H9 (cell line): ENCODE results near the gene SMARCAL1. TPM values are rescaled to one million over a fixed set of nuclear protein-coding genes. Genes with fewer than 3 reads are reported as not detected.
"Not testable (repeated sequence)": the region's sequence is repeated elsewhere in the genome, so short reads cannot be mapped to it uniquely, and the experiment has no call there.

Experiments used
- DNase-seq: peaks from one replicate; pipeline ENCODE4 v3.0.0-alpha.2; 2017
- H2AFZ ChIP-seq: one replicate; pipeline ENCODE4 v1.6.1; 2013; ENCODE audit warnings: mild to moderate bottlenecking, low read length, control low read depth, moderate library complexity
- H2AK5ac ChIP-seq: 2 replicates; pipeline ENCODE4 v1.6.1; 2013; ENCODE audit warnings: low read length, control low read depth, mixed read lengths; ENCODE audit not compliant: insufficient read length
- H2BK120ac ChIP-seq: one replicate; pipeline ENCODE4 v1.6.1; 2013; ENCODE audit warnings: low read depth, mild to moderate bottlenecking, low read length, control low read depth, inconsistent platforms; ENCODE audit not compliant: poor library complexity, severe bottlenecking
- H2BK12ac ChIP-seq: 2 replicates; pipeline ENCODE4 v1.6.1; 2013; ENCODE audit warnings: low read length, control low read depth, mixed read lengths, low read depth; ENCODE audit not compliant: insufficient read length
- H2BK15ac ChIP-seq: 2 replicates; pipeline ENCODE4 v1.6.1; 2013; ENCODE audit warnings: low read depth, low read length, control low read depth
- H2BK20ac ChIP-seq: one replicate; pipeline ENCODE4 v1.6.1; 2013; ENCODE audit warnings: low read depth, mild to moderate bottlenecking, low read length, control low read depth, inconsistent platforms; ENCODE audit not compliant: poor library complexity, severe bottlenecking
- H2BK5ac ChIP-seq: 2 replicates; pipeline ENCODE4 v1.6.1; 2013; ENCODE audit warnings: low read length, control low read depth, mixed read lengths; ENCODE audit not compliant: insufficient read length
- H3K14ac ChIP-seq: 2 replicates; pipeline ENCODE4 v1.6.1; 2013; ENCODE audit warnings: low read length, control low read depth; ENCODE audit not compliant: insufficient read depth
- H3K18ac ChIP-seq: 2 replicates; pipeline ENCODE4 v1.6.1; 2013; ENCODE audit warnings: low read depth, mild to moderate bottlenecking, mixed read lengths, low read length, control low read depth; ENCODE audit not compliant: insufficient read length
- H3K23ac ChIP-seq: 2 replicates; pipeline ENCODE4 v1.6.1; 2013; ENCODE audit warnings: low read length, control low read depth, mixed read lengths, low read depth; ENCODE audit not compliant: insufficient read length
- H3K23me2 ChIP-seq: 2 replicates; pipeline ENCODE4 v1.6.1; 2013; ENCODE audit warnings: low read depth, mild to moderate bottlenecking, mixed read lengths, low read length, control low read depth; ENCODE audit not compliant: insufficient read length, poor library complexity, severe bottlenecking
- H3K27ac ChIP-seq: 2 replicates; pipeline ENCODE4 v1.5.1; 2013; ENCODE audit warnings: low read length, control low read depth, mixed read lengths, low read depth; ENCODE audit not compliant: insufficient read length
- H3K27me3 ChIP-seq: 2 replicates; pipeline ENCODE4 v1.6.1; 2013; ENCODE audit warnings: low read length, control low read depth, inconsistent platforms; ENCODE audit not compliant: insufficient read depth
- H3K4ac ChIP-seq: 2 replicates; pipeline ENCODE4 v1.6.1; 2013; ENCODE audit warnings: low read depth, mild to moderate bottlenecking, control low read depth, inconsistent platforms, low read length, moderate library complexity
- H3K4me1 ChIP-seq: 2 replicates; pipeline ENCODE4 v1.6.1; 2013; ENCODE audit warnings: low read length, control low read depth, inconsistent platforms; ENCODE audit not compliant: insufficient read depth
- H3K4me2 ChIP-seq: 2 replicates; pipeline ENCODE4 v1.6.1; 2013; ENCODE audit warnings: low read length, control low read depth, mixed read lengths; ENCODE audit not compliant: insufficient read length, insufficient read depth
- H3K56ac ChIP-seq: 2 replicates; pipeline ENCODE4 v1.6.1; 2013; ENCODE audit warnings: low read depth, mild to moderate bottlenecking, mixed read lengths, low read length, control low read depth; ENCODE audit not compliant: insufficient read length
- H3K79me1 ChIP-seq: 2 replicates; pipeline ENCODE4 v1.6.1; 2013; ENCODE audit warnings: low read depth, mild to moderate bottlenecking, moderate library complexity, low read length, control low read depth, inconsistent platforms; ENCODE audit not compliant: insufficient read depth, poor library complexity, severe bottlenecking
- H3K79me2 ChIP-seq: 2 replicates; pipeline ENCODE4 v1.6.1; 2013; ENCODE audit warnings: low read length, control low read depth, inconsistent platforms; ENCODE audit not compliant: insufficient read depth
- H3K9ac ChIP-seq: 2 replicates; pipeline ENCODE4 v1.6.1; 2013; ENCODE audit warnings: low read length, control low read depth, mixed read lengths; ENCODE audit not compliant: insufficient read length; ENCODE audit errors: extremely low read depth
- H3K9me3 ChIP-seq: one replicate; pipeline ENCODE4 v1.6.1; 2013; ENCODE audit warnings: low read depth, low read length, inconsistent platforms; ENCODE audit not compliant: control insufficient read depth
- H3T11ph ChIP-seq: one replicate; pipeline ENCODE4 v1.6.1; 2013; ENCODE audit warnings: mild to moderate bottlenecking, low read length, control low read depth, inconsistent platforms
- H4K20me1 ChIP-seq: one replicate; pipeline ENCODE4 v1.6.1; 2013; ENCODE audit not compliant: control insufficient read depth, insufficient read length, insufficient read depth
- H4K5ac ChIP-seq: 2 replicates; pipeline ENCODE4 v1.6.1; 2013; ENCODE audit warnings: low read depth, mild to moderate bottlenecking, mixed read lengths, low read length, control low read depth; ENCODE audit not compliant: insufficient read length
- H4K8ac ChIP-seq: replicated peaks from 2 replicates; pipeline ENCODE4 v1.6.1; 2013; ENCODE audit warnings: low read length, control low read depth, mixed read lengths, low read depth; ENCODE audit not compliant: insufficient read length
- H4K91ac ChIP-seq: 2 replicates; pipeline ENCODE4 v1.6.1; 2013; ENCODE audit warnings: low read depth, mild to moderate bottlenecking, moderate library complexity, mixed read lengths, low read length, control low read depth; ENCODE audit not compliant: insufficient read length
- H3K27ac Mint-ChIP-seq, 3 experiments: 2 replicates in 2 of 3; 3 replicates in 1 of 3; pipeline ENCODE4 v1.8.0; 2020 to 2021; ENCODE audit warnings: mixed read lengths in 3 of 3, mild to moderate bottlenecking in 1 of 3, moderate library complexity in 1 of 3
- H3K27me3 Mint-ChIP-seq: 2 replicates; pipeline ENCODE4 v1.8.0; 2021; ENCODE audit warnings: low read depth, mild to moderate bottlenecking, moderate library complexity, mixed read lengths
- H3K36me3 Mint-ChIP-seq, 3 experiments: 2 replicates in 2 of 3; 3 replicates in 1 of 3; pipeline ENCODE4 v1.8.0; 2020 to 2021; ENCODE audit warnings: low read depth in 3 of 3, mixed read lengths in 3 of 3; ENCODE audit not compliant: insufficient read depth in 1 of 3
- H3K4me1 Mint-ChIP-seq, 2 experiments: 2 replicates each; pipeline ENCODE4 v1.8.0; 2020; ENCODE audit warnings: mixed read lengths in 2 of 2
- H3K4me3 Mint-ChIP-seq, 2 experiments: 2 replicates in 1 of 2; 3 replicates in 1 of 2; pipeline ENCODE4 v1.8.0; 2020 to 2021; ENCODE audit warnings: mild to moderate bottlenecking in 2 of 2, mixed read lengths in 2 of 2, moderate library complexity in 1 of 2
- H3K9me3 Mint-ChIP-seq, 2 experiments: 2 replicates in 1 of 2; 3 replicates in 1 of 2; pipeline ENCODE4 v1.8.0; 2020; ENCODE audit warnings: mild to moderate bottlenecking in 2 of 2, mixed read lengths in 2 of 2, moderate library complexity in 1 of 2
- CTCF ChIP-seq: fragments of 200-600 bp; sonication (generic); conservative IDR thresholded peaks from 3 replicates; pipeline ENCODE4 v1.8.0; 2021; ENCODE audit warnings: antibody characterized with exemption, mild to moderate bottlenecking
- WGBS: extraction: QIAGEN DNeasy Blood & Tissue Kit; methylation state at CpG from one replicate; pipeline ENCODE4 v1.1.7; 2013; ENCODE audit warnings: missing lambda C conversion rate, low lambda C conversion rate, mixed read lengths; ENCODE audit not compliant: insufficient read length; ENCODE audit errors: extremely low coverage; 5-methylcytosine and 5-hydroxymethylcytosine counted together
- total RNA-seq: library from RNA; stranded (reverse); gene quantifications from 2 replicates; pipeline ENCODE4 v1.2.1, GENCODE V29; 2021

Gene SMARCAL1
- total RNA-seq, 1 experiment from 2014 or later, result 16.5 TPM

GRCh38 chr2:216379977-216380376 lies 32.3 kb upstream of the SMARCAL1 start:
- Histone ChIP-seq H2BK20ac (no peak overlapping the region), H2BK15ac (no peak overlapping the region), H3K9ac (no peak overlapping the region), H3K14ac (no peak overlapping the region; the same call in 1 of the 2 replicates), H2AK5ac (no peak overlapping the region), H3K27me3 (no peaks in the 10 kb centered on the region; the same call in 1 of the 2 replicates), H3K23ac (no peak overlapping the region), H3K9me3 (no peaks in the 10 kb centered on the region), H3K56ac (no peak overlapping the region), H3T11ph (no peak overlapping the region), H2BK5ac (no peak overlapping the region), H3K18ac (no peak overlapping the region), H4K91ac (no peak overlapping the region), H3K4me2 (no peak overlapping the region), H4K8ac (no peak overlapping the region), H3K27ac (no peak overlapping the region), H3K23me2 (no peaks in the 10 kb centered on the region), H3K79me2 (no peaks in the 10 kb centered on the region), H3K79me1 (no peaks in the 10 kb centered on the region), H4K5ac (no peak overlapping the region), H2AFZ (no peak overlapping the region), H3K4me1 (no peaks in the 10 kb centered on the region), H2BK120ac (no peak overlapping the region), H2BK12ac (no peak overlapping the region), H4K20me1 (no peaks in the 10 kb centered on the region), H3K4ac (no peak overlapping the region)
- Mint-ChIP-seq H3K27me3 (peaks cover 21% of the 10 kb centered on the region), H3K27ac (no peak overlapping the region), H3K36me3 (no peaks in the 10 kb centered on the region), H3K9me3 (no peaks in the 10 kb centered on the region), H3K4me1 (no peaks in the 10 kb centered on the region), H3K4me3 (no peak overlapping the region)
- no peak for DNase-seq
- no CpG with 5 or more reads among the region's 5 CpGs for WGBS
- TF ChIP-seq CTCF, result no peak

GRCh38 chr2:216384409-216384808 lies 27.9 kb upstream of the SMARCAL1 start:
- H2BK5ac ChIP-seq, H3K56ac ChIP-seq, H4K5ac ChIP-seq, H3K9ac ChIP-seq, H3K23me2 ChIP-seq, H3K23ac ChIP-seq, H3K79me1 ChIP-seq, H2BK12ac ChIP-seq, H2BK20ac ChIP-seq, H3K27me3 Mint-ChIP-seq, H2AK5ac ChIP-seq, H3K4me1 ChIP-seq, H3K4me3 Mint-ChIP-seq, H2BK120ac ChIP-seq, H3K27ac Mint-ChIP-seq, H3K9me3 Mint-ChIP-seq, H3K79me2 ChIP-seq, H3K4me2 ChIP-seq, H3K36me3 Mint-ChIP-seq, H3K27me3 ChIP-seq, H3K27ac ChIP-seq, H4K20me1 ChIP-seq, H3K18ac ChIP-seq, DNase-seq, H4K8ac ChIP-seq, H3T11ph ChIP-seq, H3K9me3 ChIP-seq, H2BK15ac ChIP-seq, H2AFZ ChIP-seq, H3K4ac ChIP-seq, H4K91ac ChIP-seq, H3K14ac ChIP-seq: not testable (repeated sequence)
- peaks cover 8 to 11% of the 10 kb centered on the region in 2 experiments; a peak in 3 of 4 replicates for H3K4me1 Mint-ChIP-seq
- WGBS, result no CpG with 5 or more reads among the region's 2 CpGs
